Subcutaneous adipose tissue (tissue), 4 donors: Measurements from ENCODE around the gene PHLDA2. TPM values are rescaled to one million over a fixed set of nuclear protein-coding genes. Genes with fewer than 3 reads are reported as not detected.

Source experiments
- total RNA-seq, 4 donors: library from RNA; depleted of rRNA; stranded (reverse); fragments of >200 nt; gene quantifications; one replicate each; pipeline ENCODE4 v1.1.0, GENCODE V29; 2016
- TF ChIP-seq, protein P1 (sequence below): fragments of 450-650 bp; IDR thresholded peaks from one replicate; pipeline ENCODE4 v1.5.1; 2016; ENCODE audit warnings: low read depth, mild to moderate bottlenecking, control low read depth, antibody characterized with exemption, moderate library complexity

PHLDA2 gene
- total RNA-seq, 4 donors from 2014 or later: 1.2 to 1.8 TPM; not detected in 2

DNA sequence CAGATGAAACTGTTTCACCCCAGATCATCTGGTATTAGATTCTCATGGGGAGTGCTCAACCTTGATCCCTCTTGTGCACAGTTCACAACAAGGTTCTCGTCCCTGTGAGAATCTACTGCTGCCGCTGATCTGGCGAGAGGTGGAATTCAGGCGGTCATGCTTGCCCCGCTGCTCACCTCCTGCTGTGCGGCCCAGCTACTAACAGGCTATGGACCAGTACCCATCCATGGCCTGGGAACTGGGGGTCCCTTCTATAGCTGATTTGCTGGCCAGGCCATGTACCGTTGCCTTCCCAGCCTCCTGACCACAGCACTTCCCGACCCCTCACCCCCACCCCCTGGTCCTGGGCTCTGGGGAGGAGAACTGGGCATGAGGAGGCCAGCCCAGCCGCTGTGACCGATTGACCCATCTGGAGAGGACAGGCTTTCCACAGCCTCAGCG is 2.6 kb downstream of the PHLDA2 start:
- TF ChIP-seq, protein P1, sequence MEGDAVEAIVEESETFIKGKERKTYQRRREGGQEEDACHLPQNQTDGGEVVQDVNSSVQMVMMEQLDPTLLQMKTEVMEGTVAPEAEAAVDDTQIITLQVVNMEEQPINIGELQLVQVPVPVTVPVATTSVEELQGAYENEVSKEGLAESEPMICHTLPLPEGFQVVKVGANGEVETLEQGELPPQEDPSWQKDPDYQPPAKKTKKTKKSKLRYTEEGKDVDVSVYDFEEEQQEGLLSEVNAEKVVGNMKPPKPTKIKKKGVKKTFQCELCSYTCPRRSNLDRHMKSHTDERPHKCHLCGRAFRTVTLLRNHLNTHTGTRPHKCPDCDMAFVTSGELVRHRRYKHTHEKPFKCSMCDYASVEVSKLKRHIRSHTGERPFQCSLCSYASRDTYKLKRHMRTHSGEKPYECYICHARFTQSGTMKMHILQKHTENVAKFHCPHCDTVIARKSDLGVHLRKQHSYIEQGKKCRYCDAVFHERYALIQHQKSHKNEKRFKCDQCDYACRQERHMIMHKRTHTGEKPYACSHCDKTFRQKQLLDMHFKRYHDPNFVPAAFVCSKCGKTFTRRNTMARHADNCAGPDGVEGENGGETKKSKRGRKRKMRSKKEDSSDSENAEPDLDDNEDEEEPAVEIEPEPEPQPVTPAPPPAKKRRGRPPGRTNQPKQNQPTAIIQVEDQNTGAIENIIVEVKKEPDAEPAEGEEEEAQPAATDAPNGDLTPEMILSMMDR: no peak

DNA sequence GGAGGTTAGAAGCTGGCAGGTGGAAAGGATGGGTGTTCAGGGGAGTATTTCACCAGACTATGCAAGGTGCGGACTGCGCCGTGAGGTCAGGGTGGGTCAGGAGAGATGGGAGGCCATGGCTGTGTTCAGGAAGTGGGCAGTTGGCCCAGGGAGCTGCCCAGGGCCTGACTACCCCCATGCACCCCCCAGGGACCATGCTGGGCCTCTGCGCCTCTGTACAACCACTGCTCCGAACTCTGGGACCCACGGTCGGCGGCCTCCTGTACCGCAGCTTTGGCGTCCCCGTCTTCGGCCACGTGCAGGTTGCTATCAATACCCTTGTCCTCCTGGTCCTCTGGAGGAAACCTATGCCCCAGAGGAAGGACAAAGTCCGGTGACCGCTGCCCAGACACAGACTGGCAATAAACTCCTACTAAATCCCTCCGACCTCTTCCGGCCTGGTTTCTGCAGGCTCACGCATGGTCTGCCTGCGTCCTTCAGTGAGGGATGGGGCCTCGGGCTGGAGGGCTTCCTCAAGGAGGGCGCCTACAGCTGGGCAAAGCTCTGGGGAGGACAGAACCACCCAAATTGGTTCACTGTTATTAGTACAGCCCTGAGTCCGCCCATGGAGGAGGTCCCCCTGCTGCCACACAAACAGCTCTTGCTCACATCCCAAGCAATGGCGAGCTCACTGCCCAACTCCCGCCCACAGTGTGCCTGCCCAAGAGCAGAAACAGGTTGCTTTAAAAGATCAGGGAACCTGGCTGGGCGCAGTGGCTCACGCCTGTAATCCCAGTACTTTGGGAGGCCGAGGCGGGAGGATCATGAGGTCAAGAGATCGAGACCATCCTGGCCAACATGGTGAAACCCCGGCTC is 4.2 kb downstream of the PHLDA2 start:
- TF ChIP-seq, protein P1: no peak

DNA sequence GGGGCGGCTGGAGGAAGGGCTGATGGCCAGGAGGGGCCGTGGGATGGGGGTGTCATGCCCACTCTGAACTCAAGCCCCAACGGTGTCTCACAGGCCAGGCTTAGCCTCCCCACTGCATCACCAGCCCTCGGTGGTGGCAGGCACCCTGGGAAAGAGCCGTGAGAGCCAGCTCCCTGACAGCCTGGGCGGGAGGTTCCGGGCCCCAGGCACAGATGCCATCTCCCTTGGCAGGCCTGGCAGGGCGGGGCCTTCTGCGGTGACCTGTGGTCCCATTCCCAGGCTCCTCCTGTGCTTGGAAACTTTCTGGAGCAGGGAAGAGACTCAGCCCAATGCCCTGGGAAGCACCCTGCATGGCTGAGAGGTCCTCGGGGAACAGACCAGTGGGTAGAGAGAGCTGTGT is 4.8 kb downstream of the PHLDA2 start:
- TF ChIP-seq, protein P1: no peak

DNA sequence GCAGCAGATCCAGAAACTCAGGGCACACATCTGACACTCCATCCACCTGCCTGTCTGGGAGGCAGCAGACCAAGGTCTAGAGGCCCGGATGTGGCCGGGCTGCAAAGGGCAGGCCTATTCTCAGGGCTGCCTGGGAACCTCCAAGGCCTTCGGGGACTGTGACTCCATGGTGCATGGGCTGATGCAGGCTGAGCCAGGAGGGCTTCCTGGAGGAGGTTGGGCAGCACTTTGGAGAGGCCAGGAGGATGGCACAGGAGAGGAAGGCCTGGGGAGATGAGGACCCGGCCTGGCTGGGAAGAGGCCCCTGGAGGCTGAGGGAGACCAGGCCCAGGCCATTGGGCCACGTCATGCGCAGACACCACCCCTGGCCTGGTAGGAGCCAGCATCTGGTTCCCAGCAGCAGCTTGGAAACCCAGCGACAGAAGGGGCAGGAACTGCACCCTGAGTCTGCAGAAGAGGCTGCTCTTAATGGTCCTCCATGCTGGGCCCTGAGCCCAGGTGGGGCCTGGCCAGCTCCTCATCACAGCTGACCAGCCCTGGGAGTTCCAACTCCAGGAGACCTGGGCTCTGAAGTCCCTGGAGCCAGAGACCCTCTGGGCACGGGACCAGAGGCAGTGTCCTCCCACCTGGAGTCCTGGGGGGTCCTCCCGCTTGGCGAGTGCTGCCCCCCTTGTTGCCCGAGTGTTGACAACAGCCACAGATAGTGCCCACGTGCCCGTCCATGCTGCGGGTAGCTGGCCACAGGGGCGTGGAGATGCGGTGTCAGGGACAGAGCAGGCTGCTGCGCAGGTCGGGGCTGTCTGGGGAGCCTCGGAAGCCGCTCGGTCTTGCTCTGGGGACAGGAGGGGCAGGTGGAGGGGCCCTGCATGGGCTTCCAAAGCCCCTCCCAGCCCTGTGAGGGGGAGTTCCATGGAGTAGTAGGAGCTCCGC is 5.5 kb downstream of the PHLDA2 start:
- TF ChIP-seq, protein P1: no peak

DNA sequence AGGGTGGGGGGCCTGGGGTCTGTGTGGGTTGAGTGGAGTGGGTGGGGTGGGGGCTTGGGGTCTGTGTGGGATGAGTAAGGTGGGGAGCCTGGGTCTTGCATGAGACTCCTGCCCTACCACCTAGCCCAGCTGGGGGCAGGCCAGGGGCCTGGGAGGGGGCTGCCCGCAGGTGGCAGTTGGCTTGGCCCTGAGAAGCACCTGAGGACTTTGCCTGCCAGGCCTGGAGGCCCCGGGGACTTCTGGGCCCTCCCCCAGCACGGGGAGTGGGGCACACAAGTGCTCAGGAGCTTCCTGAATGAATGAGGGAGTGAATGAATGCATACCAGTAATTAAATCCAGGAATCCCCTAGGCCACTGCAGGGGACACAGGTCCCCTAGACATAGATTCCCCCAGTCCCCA is 6.6 kb downstream of the PHLDA2 start:
- TF ChIP-seq, protein P1: no peak

DNA sequence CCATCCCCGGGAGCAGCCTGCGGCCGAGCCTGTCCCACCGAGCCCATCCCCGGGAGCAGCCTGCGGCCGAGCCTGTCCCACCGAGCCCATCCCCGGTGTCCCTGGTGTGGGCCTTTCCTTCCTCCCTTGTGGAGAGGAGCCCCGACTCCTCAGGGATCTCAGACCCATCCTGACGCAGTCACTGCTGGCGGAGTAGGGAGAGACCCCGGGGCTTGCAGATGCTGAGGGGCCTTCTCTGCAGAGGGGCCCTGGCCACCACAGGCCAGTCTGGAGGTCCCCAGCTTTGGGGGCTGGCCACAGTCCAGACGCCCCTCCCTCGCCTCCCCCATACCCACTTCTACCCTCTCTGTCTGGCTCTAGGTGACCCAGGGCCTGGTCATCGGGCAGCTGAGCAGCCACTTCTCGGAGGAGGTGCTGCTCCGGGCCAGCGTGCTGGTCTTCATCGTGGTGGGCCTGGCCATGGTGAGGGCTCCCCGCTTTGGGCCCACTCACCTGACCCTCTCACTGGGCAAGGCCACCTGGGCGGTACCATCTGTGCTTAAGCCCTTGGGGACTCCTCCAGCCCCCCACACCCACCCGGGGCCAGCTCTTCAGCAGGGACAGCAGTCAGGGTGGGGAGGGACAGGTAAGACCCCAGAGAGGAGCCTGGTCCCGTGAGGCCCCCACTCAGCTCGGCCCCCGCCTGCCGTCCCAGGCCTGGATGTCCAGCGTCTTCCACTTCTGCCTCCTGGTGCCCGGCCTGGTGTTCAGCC is 7.3 kb downstream of the PHLDA2 start:
- TF ChIP-seq, protein P1: no peak
